ENCODE data around the gene PSMC5. TPM values are rescaled to one million over a fixed set of nuclear protein-coding genes. Genes with fewer than 3 reads are reported as not detected.

PSMC5 gene
- total and polyA plus RNA-seq, 8 donors, result 36.5 to 154 (median 55.1) TPM

DNA sequence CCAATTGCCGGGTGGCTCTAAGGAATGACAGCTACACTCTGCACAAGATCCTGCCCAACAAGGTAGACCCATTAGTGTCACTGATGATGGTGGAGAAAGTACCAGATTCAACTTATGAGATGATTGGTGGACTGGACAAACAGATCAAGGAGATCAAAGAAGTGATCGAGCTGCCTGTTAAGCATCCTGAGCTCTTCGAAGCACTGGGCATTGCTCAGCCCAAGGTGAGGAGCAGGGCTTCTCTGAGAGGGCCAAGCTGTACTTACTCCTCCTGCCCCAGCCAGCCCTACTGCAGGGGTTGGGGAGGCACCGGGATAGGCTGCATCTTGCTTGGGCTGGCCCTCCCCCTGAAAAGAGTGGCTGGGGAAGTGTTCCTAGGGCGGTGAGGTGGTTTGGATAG is 3.0 kb downstream of the PSMC5 start:
- DNase-seq (no peak), ATAC-seq (no peak), FAIRE-seq (no peak)
- no peaks in the 10 kb centered on the region for H3K9me3 ChIP-seq
- H3K4me3 ChIP-seq, result no peak overlapping the region
- H3K27me3 ChIP-seq, result no peaks in the 10 kb centered on the region
- peaks cover 0 to 60% (median 48%) of the 10 kb centered on the region in 3 donors for H3K36me3 ChIP-seq
- TF ChIP-seq, protein P1, sequence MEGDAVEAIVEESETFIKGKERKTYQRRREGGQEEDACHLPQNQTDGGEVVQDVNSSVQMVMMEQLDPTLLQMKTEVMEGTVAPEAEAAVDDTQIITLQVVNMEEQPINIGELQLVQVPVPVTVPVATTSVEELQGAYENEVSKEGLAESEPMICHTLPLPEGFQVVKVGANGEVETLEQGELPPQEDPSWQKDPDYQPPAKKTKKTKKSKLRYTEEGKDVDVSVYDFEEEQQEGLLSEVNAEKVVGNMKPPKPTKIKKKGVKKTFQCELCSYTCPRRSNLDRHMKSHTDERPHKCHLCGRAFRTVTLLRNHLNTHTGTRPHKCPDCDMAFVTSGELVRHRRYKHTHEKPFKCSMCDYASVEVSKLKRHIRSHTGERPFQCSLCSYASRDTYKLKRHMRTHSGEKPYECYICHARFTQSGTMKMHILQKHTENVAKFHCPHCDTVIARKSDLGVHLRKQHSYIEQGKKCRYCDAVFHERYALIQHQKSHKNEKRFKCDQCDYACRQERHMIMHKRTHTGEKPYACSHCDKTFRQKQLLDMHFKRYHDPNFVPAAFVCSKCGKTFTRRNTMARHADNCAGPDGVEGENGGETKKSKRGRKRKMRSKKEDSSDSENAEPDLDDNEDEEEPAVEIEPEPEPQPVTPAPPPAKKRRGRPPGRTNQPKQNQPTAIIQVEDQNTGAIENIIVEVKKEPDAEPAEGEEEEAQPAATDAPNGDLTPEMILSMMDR (IDR thresholded peaks at IDR 0.05), result no peak
- H3K4me1 ChIP-seq, result peaks cover 4 to 21% (median 21%) of the 10 kb centered on the region in 3 donors
- H3K27ac ChIP-seq, result no peak overlapping the region
- intact Hi-C loops (cut with DNase I), result no loop called here
- 87 to 95% methylated on average over 5 of the region's 5 CpGs for WGBS, 2 donors

DNA sequence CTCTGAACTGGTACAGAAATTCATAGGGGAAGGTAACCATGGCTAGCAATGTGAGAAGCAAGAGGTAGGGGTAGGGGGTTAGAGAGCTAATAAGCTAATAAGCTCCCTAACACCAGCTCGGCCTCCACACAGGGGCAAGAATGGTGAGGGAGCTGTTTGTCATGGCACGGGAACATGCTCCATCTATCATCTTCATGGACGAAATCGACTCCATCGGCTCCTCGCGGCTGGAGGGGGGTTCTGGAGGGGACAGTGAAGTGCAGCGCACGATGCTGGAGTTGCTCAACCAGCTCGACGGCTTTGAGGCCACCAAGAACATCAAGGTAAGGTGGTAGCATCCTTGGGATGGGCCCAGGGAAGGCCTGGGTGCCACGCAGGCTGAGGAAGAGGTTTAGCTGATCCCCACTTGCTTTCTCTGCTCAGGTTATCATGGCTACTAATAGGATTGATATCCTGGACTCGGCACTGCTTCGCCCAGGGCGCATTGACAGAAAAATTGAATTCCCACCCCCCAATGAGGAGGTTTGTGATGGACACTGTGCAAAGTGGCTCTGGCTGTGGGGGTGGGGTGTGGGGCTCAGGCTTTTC is 3.8 kb downstream of the PSMC5 start:
- TF ChIP-seq, protein P1 (IDR thresholded peaks at IDR 0.05), result no peak
- Histone ChIP-seq H3K27ac (no peak overlapping the region), H3K36me3 (peaks cover 0 to 66% (median 53%) of the 10 kb centered on the region in 3 donors), H3K27me3 (no peaks in the 10 kb centered on the region), H3K4me1 (peaks cover 1 to 18% (median 17%) of the 10 kb centered on the region in 3 donors), H3K9me3 (no peaks in the 10 kb centered on the region), H3K4me3 (no peak overlapping the region)
- intact Hi-C loops (cut with DNase I), result no loop called here
- FAIRE-seq (no peak), ATAC-seq (no peak), DNase-seq (no peak)
- WGBS, 2 donors, result 74 to 81% methylated on average over 15 of the region's 15 CpGs

DNA sequence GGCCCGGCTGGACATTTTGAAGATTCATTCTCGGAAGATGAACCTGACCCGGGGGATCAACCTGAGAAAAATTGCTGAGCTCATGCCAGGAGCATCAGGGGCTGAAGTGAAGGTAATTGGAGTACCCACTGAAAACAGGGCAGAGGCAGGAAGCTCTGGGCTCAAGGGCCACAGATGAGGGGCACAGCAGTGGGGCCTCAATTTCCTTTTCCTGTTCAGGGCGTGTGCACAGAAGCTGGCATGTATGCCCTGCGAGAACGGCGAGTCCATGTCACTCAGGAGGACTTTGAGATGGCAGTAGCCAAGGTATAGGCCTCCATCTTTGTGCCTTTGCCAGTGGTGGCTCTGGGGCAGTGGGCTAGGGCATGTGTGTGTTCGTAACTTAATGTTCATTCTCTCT is 4.3 kb downstream of the PSMC5 start:
- Histone ChIP-seq H3K4me1 (peaks cover 0 to 16% (median 13%) of the 10 kb centered on the region in 3 donors), H3K27ac (no peak overlapping the region), H3K9me3 (no peaks in the 10 kb centered on the region), H3K4me3 (no peak overlapping the region), H3K36me3 (peaks cover 0 to 67% (median 55%) of the 10 kb centered on the region in 3 donors), H3K27me3 (no peaks in the 10 kb centered on the region)
- FAIRE-seq (no peak), ATAC-seq (no peak), DNase-seq (no peak)
- intact Hi-C loops (cut with DNase I), result no loop called here
- TF ChIP-seq, protein P1 (IDR thresholded peaks at IDR 0.05), result no peak
- 75 to 82% methylated on average over 8 of the region's 8 CpGs for WGBS, 2 donors

DNA sequence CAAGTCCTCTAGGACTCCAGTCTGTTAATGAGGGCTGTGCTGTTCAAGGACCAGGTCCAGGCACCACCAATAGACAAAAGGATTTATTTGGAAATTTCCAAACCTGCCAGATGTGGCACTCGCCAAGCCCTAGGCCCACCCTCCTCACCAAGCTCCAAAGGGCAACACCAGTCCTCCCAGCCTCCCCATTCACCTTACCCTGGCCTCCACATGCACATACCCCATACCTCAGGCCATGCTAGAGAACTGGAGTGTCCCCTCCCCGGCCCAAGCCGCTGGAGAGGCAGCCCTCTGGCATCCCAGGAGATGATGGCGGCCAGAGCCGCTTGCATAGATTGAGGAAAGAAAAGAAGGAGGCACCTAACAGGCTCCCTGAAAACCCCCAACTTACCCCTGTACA is 4.8 kb downstream of the PSMC5 start:
- H3K36me3 ChIP-seq, result peaks cover 0 to 67% (median 55%) of the 10 kb centered on the region in 3 donors
- WGBS, 2 donors, result 79 to 83% methylated on average over 5 of the region's 5 CpGs
- no peaks in the 10 kb centered on the region for H3K27me3 ChIP-seq
- intact Hi-C loops (cut with DNase I), result no loop called here
- no peak for DNase-seq
- H3K9me3 ChIP-seq, result no peaks in the 10 kb centered on the region
- no peak for ATAC-seq
- no peak overlapping the region for H3K27ac ChIP-seq
- no peak overlapping the region for H3K4me3 ChIP-seq
- peaks cover 0 to 16% (median 13%) of the 10 kb centered on the region in 3 donors for H3K4me1 ChIP-seq
- TF ChIP-seq, protein P1 (IDR thresholded peaks at IDR 0.05), result no peak
- FAIRE-seq, result no peak

DNA sequence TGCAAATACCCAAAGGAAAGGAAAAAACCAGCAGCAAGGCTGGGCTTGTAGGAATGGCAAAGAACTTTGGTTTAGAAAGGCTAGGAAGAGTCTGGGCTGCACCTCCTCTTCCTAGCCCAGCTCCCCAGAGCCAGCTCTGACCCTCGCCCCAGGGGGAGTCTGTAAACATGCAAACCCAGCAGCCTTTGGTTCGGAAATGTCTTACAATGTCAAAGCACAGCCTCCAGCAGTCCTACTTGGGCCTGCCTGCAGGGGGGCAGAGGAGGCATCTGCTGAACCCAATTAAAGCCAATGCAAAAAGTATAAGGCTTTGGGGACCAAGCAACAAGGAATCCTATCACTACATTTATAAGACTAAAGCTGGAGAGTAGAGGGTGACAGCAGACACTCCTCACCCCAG is 5.2 kb downstream of the PSMC5 start:
- DNase-seq, result no peak
- Histone ChIP-seq H3K27ac (no peak overlapping the region), H3K27me3 (no peaks in the 10 kb centered on the region), H3K4me3 (no peak overlapping the region), H3K9me3 (no peaks in the 10 kb centered on the region), H3K36me3 (peaks cover 0 to 67% (median 55%) of the 10 kb centered on the region in 3 donors), H3K4me1 (peaks cover 2 to 17% (median 16%) of the 10 kb centered on the region in 3 donors)
- 81 to 95% methylated on average over 2 of the region's 2 CpGs for WGBS, 2 donors
- no peak for FAIRE-seq
- intact Hi-C loops (cut with DNase I), result no loop called here
- TF ChIP-seq, protein P1 (IDR thresholded peaks at IDR 0.05), result no peak
- ATAC-seq, result no peak
